WI38 (cell line): Measurements from ENCODE around the gene GLYATL1.

ENCODE experiments used
- H3K4me3 ChIP-seq: 2 replicates; pipeline ENCODE4 v1.5.1; 2011; ENCODE audit warnings: low read depth, mild to moderate bottlenecking, control low read depth, low read length
- CTCF ChIP-seq: IDR thresholded peaks from 2 replicates; pipeline ENCODE4 v1.5.1; 2012; ENCODE audit warnings: low read depth, mild to moderate bottlenecking, control low read depth, low read length

GLYATL1 gene

GRCh38 chr11:58905721-58906547 lies 33.4 kb upstream of the GLYATL1 start:
- peak; percentile 66 for TF ChIP-seq CTCF
- peak overlapping the region; percentile 79 for H3K4me3 ChIP-seq

- H3K4me3 ChIP-seq = no peak overlapping the region
- no peak for TF ChIP-seq CTCF
These were observed 31.5 kb upstream of the GLYATL1 start for GRCh38 chr11:58907780-58908179.

GRCh38 chr11:58912124-58912523 lies 27.2 kb upstream of the GLYATL1 start:
- H3K4me3 ChIP-seq = no peak overlapping the region
- TF ChIP-seq CTCF = no peak

DNA sequence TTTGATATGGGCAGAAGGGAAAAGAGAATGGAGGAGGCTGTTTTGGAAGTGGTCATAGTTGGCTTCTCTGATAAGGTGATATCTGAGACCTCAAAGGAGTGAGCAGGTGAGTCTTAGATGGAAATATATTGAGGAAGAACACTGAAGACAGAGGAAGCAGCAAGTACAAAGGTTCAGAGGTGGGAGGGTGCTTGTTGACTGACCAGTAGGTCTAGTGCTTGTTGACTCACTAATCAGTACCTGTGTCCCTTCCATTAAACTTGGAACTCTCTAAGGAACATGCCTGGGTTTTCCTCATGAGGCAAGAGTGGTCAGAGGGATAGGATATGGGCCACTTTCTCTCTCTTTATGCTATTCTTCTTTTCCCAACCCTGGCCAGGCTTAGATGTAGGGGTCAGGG lies 25.6 kb upstream of the GLYATL1 start:
- TF ChIP-seq CTCF = no peak
- no peak overlapping the region for H3K4me3 ChIP-seq

GRCh38 chr11:58914821-58915543 lies 24.3 kb upstream of the GLYATL1 start:
- TF ChIP-seq CTCF = no peak
- no peak overlapping the region for H3K4me3 ChIP-seq

DNA sequence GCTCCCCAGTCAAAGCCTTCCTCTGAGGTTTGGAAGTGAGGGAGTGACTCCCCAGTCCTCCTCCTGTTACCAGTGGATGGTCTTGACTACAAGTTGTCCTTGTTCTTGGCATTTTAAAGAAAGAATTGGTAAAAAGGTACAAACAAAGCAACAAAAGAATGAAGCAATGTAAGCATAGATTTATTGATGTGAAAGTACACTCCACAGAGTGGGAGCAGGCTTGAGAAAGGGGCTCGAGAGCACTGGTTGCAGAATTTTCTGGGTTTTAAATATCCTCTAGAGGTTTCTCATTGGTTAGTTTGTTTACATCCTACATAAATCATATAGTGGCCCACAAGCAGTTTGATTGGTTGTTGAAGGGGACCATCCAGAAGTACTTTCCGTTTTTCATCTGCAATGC lies 22.7 kb upstream of the GLYATL1 start:
- no peak for TF ChIP-seq CTCF
- H3K4me3 ChIP-seq = no peak overlapping the region

- TF ChIP-seq CTCF = no peak
- H3K4me3 ChIP-seq = no peak overlapping the region
These were observed 22.0 kb upstream of the GLYATL1 start for GRCh38 chr11:58917159-58917783.
